HG03571 (cell line): Measurements from ENCODE around the gene MCC.

Source experiments
- ATAC-seq: cut with Tn5 transposase; IDR thresholded peaks from one replicate; pipeline ENCODE4 v1.9.1; 2021; ENCODE audit not compliant: unreplicated experiment

MCC gene

DNA sequence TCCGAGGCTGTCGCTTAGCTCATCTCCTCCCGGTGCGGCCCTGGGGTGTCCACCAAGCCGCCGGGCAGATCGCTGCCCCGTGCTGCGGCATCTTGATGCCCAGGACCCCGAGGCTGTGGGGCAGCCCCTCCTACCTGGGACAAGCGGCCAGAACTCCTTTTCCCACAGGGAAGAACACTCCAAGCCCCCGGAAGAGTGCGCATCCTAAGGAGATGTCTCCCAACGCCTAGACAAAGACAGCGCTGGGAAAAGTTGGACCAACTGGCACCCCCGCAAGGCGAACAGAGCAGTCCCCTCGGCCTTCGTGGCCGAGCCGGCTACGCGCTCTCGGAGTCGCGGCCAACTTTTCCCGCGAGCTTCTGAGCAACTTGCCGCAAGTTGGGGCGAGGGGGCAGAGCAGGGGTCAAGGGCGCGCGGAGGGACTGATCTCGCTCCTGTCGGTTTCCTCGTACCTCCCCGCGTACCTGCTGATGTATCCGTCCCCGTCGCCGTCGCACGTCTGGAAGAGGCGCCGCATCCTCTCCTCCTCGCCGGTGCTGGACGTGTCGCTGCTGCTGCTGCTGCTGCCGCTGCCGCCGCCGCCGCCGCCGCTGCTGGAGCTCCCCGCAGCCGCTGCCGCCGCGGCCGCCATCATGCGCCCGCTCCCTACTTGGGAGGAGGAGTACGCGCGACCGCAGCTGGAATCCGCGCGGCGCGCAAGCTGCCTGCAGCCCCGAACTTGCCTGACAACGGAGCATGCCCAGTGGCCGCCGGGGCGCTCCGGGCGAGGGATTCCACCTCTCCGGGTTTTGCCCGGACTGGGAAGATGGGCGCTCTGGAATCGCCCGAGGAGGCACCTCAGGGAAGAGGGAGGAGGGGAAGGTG, at the start of gene MCC:
MCC (minus strand) TSS at position 673 of the 864 bp plus-strand sequence.
- no peak for ATAC-seq

DNA sequence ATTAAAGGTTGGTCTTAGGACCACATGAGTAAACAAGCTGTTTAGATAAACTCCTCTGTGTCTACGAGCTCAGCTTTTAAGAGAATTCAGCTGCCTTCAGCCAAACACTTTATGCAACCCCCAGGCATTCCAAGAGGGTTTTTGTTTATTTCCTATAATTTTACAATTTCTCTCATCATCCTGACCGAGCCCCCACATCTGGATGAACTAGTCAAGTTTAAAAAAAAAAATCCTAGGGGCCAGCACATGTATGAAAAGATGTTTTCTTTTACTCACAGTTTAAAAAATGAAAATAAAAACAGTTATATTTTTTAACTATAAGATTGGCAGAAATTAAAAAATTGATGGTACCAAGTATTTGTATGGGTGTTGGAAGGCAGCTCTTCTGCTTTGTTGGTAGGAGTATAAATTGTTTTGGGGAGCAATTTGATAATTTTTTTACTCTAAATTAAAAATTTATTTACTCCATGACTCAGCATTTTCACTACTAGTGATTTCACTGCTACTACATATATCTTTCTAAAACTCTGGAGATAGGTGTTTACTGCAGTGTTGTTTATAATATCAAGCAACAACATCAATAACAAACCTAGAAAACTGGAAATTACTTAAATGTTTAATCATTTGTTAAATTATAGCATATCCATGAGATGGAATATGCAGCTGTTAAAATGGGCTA, 43.4 kb upstream of the MCC start:
- no peak for ATAC-seq

DNA sequence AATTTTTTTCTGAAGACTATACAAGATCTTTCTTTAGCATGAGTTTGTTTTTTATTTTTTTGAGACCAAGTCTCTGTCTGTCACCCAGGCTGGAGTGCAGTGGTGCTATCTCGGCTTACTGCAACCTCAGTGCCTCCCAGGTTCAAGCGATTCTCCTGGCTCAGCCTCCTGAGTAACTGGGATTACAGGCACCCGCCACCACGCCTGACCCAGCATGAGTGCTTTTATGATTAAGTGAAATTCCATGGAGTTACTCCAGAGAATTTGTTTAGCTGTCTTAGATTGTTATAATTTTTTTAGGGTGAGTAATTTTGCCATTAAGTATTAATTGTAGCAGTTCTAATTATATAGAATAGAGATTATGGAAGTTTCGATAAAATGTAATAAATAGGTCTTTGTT, 39.5 kb upstream of the MCC start:
- no peak for ATAC-seq

DNA sequence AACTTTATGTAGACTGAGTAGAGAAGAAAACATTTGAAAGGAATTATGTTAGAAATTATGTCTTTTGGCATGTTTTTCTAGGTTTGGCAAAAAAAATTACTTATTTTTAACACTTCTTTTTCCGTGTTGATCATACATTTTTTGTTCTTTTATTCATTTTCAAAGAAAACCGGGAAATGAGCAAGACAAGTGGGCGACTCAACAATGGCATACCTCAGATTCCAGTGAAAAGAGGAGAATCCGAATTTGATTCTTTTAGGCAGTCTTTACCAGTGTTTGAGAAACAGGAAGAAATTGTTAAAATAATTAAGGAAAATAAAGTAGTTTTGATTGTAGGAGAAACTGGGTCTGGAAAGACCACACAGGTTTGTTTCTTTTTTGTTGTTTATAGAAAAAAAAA, 38.2 kb upstream of the MCC start:
- no peak for ATAC-seq

DNA sequence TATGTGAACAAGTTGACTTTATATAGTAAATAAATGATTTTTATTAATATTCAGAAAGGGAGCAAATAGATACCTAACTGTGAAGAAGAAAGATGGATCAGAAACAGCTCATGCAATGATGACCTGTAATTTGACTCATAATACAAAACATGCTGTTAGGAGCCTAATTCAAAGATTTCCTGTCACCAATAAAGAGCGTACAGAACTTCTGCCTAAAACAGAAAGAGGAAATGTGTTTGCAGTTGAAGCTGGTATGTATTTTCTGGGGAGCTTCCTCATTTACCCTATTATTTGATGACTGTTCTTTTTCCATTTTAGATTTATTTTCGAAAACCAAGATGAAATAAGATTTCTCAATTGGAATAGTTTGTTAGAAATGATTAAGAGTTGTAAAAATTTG, 36.7 kb upstream of the MCC start:
- ATAC-seq, result peak; percentile 52

DNA sequence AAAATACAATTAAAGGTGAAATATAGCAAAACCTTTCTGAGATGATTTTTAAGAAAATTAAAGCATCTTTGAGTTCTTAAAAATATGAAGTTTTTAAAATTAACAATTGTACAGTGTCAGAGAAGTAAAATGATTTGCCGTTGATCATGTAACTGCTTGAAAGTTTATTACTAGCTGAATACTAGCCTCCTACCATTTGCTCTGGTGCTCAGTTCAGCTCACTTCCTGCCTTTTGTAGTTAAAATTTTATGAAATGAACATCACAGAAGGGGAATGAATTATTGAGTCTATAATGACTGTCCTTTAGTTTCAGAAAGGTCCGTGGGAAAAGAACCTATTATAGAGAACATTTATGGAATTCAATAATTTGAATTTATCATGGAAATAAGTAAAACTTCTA, 34.9 kb upstream of the MCC start:
- no peak for ATAC-seq

DNA sequence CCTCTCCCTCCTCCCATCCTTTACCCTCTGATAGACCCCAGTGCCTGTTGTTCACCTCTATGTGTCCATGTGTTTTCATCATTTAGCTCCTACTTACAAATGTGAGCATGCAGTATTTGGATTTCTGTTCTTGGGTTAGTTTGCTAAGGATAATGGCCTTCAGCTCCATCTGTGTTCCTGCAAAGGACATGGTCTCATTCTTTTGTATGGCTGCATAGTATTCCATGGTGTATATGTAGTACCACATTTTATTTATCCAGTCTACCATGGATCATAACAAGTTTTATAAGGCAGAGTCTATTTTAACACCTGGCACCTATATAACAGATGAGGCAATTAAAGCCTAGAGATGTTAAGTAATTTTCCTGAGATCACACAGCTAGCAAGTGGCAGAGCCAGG, 32.6 kb upstream of the MCC start:
- ATAC-seq, result no peak

DNA sequence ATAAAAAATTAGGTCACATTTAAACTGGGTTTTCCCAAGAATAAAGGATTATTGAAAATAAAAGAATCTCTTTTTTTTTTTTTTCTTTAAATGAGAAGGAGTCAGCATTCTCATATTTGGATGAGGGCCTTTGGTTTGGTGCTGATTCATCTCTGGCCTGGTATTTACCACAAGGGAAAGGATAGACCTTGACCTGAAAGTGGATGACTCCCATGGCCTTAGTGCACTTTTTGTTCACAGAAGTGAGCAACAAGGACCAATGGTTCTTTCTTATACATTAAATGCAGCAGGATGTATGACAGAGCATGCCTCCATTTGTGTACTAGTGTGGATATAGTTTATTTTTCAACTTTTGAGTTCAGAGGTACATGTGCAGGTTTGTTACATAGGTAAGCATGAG, 32.2 kb upstream of the MCC start:
- peak; percentile 61 for ATAC-seq

DNA sequence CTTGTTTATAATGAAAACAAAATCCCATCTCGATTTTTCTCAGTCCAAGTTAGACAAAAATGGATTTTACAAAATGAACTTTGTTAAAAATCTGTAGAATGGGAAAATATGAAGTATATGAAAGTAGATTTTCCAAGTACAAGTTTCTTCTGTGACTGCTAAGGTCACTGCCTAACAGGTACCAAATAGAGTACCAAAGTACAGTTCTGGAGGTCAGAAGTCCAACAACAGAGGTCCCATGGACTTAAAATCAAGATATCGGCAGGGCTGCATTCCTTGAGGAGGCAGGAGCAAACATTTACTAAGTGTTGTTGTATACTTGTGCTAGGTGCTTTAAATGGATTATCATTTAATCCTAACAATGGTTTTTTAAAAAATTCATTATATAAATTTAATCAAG, 31.2 kb upstream of the MCC start:
- ATAC-seq, result no peak

DNA sequence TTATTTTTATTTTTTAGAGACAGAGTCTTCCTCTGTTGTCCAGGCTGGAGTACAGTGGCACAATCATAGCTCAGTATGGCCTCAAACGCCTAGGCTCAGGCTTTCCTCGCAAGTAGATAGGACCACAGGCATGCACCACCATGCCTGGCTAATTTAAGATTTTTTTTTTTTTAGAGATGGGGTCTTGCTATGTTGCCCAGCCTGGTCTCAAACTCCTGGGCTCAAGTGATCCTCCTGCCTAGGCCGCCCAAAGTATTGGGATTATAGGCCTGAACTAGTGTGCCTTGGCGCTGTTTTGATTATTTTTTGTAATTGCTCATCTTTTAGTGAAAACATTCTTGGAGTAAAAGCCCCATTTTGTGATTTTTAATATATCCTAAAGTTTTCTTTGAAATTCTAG, 30.6 kb upstream of the MCC start:
- ATAC-seq, result no peak

DNA sequence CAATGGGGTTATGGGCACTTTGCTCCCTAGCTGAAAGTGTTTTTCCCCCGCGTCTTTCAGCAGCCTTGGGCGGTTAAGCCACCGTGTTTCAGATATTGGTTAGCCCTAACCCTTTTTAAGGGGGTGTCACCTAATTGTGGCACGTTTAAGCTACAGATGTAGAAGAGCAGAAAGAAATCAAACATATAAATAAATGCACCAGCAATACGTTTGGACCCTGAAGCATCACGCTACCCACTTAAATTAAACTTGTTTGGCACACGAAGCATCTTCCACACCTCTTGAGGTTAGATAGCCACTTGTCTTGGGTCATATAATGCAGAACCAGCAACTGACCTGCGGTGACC, 26.0 kb upstream of the MCC start:
- ATAC-seq, result no peak

DNA sequence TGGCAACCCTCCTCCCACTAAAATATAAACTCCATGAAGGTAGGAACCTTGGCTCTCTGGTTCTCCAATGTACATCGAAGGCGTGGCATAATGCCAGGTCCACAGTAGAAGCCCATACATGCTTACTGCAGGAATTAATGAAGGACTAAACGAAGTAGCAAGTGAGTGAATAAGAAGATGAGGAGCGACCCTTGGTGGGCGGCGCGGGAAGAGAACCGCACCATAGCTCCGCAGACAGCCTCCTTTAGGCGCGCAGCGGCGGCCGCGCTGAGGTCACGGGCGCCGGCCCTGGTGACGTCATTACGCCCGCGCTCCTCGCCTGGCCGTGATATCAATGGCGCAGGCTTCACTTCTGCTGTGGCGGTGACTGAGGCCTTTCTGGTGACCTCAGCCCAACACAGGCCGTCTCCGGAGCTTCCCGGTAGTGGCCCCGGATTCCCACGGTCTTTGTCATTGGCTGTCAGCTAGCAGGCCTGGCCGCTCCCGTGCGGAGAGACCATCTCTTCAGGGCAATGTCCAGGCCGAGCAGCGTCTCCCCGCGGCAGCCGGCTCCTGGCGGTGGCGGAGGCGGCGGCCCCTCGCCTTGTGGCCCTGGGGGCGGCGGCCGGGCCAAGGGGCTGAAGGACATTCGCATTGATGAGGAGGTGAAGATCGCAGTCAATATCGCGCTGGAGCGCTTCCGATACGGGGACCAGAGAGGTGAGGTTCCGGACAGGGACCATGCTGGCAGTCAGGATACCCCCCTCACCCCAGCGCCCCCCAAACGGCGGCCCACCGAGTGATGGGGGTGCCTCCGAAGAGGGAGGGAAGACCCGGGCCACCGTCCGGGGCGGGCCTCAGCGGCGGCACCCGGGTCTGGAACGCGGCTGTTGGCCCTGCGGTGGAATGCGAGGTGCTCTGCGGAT, 25.4 kb upstream of the MCC start, which contains the start of gene YTHDC2:
YTHDC2 (plus strand) TSS at position 311 of the 905 bp plus-strand sequence; CDS start at position 513, 202 bp downstream.
- peak; percentile 99 for ATAC-seq

DNA sequence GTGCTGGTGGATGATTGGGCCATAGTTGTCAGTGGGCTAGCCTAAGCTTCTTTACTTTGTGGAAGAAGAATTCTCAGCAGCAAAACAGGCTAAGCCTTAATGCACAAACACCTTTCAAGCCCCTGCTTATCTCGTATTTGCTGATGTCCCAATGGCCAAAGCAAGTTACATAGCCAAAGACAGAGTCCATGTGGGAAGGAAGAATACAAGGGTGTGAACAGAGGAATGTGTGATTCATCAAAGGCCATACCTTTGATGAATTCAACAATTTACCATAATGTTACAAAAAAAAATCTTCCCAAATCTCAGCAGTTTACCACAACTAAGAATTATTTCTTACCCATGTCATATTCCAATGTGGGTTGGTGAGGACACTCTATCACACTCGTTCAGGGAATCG, 24.1 kb upstream of the MCC start:
- ATAC-seq, result no peak

DNA sequence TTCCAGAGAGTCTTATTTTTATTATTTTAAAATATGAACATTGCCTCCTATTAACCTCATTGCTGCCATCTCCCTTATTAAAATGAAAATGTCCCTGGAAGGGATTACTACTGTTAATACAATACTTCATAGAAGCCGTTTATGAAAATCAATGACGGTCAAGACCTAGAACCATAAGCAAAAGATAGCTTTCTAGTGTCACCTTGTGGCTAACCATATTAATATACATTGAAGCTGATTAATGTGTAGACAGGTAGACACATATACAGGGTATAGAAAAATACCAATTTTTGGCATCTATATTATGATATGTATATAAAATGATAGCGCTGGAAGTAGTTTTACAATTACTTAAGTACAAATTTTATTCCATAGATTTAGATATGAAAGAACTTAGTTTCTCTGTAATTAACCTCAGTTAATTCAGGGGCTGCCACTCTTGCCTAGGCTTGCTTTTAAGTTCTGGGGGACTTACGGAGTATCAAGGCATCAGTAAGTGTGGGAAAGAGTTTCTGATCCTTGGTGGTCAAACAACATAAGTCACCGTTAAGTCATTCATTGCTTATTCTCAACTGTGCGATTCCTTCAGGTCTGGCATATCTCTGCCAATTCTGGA, 22.7 kb upstream of the MCC start:
- no peak for ATAC-seq

DNA sequence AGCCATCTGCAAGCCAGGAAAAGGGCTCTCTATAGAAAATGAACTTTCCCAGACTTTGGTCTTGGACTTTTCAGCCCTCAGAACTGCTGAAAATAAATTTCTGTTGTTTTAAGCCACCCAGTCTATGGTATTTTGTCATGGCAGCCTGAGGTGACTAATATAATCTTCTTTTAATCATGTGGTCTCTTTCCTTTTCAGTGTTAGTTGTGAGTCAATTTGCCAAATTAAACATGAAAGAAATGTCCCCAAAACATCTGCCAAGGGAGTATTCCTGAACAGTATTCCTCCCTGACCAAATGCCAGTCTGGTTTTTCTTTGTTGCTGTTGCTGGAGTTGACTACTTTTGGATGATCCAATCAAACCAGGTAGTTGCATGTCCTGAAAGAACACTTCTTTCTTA, 20.5 kb upstream of the MCC start:
- ATAC-seq, result no peak

DNA sequence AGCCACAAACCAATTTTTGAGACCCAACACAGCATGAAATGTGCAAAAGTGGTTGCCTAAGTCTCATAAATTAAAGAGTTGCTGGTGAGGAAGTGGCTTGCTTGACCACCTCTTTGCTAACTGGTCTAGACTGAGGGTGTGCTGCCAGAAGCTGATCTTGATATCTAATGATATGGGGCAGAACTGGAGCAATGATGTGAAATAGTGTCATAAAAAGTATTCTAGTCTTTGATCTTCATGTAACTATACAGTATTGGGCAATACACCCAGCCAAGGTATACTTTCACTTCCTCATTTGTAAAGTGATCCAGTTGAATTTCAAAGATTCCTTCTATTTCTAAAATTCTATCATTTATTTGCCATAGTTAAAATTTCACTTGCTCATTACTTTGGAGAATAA, 19.3 kb upstream of the MCC start:
- no peak for ATAC-seq

DNA sequence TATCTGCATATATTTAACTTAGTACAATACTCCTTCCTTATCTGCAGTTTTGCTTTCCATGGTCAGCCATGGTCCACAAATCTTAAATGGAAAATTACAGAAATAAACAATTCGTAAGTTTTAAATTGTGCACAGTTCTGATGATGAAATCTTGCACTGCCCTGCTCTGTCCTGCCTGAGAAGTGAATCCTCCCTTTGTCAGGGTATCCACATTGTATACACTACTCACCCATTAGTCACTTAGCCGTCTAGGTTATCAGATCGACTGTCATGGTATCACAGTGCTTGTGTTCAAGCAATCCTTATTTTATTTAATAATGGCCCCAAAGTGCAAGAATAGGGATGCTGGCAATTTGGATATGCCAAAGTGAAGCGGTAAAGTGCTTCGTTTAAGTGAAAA, 16.9 kb upstream of the MCC start:
- no peak for ATAC-seq

DNA sequence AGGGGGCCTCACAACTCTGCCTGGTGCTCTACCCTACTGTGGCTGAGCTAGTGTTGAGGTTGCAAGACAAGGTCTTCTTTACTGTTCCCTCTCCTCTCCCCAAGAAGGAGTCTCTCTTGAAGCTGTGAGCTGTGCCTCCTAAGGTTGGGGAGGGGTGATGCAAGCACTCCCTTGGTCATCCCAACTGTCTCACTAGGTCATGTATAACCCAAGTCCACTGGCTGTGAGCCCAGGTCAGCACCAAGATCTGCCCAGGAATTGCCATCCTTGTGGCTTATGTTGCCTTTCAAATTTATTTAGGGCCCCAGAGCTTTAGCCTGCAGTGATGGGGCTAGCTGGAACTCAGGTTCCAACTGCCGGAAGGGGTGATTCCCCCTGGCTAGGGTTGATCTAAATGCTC, 14.9 kb upstream of the MCC start:
- no peak for ATAC-seq

DNA sequence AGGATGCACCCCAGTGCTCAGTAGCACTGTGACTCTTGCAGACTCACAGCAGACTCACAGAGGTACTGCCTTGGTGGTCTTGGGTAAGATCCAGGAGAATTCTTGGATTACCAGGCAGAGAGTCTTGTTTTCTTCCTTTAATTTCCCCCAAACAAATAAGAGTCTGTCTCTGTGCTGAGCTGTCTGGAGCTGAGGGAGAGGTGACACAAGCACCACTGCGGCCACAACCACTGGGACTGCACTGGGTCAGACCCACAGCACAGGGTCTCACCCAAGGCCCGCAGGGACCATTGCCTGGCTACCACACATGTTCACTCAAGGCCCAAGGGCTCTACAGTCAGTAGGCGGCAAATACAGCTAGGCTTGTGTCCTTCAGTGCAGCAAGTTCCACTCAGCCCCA, 13.8 kb upstream of the MCC start:
- ATAC-seq, result no peak

DNA sequence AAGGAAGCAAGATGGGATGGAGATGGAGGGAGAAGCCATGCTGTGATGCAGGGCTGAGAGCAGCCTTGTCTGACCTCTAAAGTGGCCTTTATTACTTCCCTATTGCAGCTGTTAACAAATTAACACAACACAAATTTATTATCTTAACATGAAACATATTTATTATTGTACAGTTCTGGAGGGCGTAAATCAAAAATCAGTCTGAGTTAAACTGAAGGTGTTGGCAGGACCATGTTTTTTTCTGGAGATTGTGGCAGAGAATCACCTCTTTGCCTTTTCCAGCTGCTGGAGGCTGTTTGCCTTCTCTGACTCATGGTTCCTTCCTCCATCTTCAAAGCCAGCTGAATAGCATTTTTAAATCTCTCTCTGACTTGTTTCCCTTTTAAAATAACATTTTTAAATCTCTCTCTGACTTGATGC, 7.2 kb upstream of the MCC start:
- ATAC-seq, result no peak

DNA sequence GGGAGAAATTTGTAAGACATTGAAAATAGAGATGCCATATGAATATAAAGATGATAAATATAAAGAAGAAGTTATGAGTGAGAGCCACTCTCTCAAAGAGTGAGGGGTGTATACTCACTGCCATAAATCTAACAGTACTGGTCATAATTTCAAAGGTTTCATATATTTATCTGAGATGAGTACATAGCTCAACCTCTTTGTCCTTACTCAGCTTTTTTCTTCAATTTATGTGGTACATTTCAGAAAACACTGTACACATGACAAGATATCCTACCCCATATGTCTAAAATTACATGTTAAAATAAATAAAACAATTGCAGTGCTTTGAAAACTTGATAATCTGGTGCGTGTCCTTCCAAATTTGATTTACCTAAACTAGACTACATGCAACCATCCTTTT, 5.2 kb upstream of the MCC start:
- no peak for ATAC-seq
